Ovary (tissue), 9 donors: ENCODE data around the gene CAPN1. TPM values are rescaled to one million over a fixed set of nuclear protein-coding genes. Genes with fewer than 3 reads are reported as not detected.
"Not testable (repeated sequence)": the region's sequence is repeated elsewhere in the genome, so short reads cannot be mapped to it uniquely, and the experiment has no call there.

ENCODE experiments used
- DNase-seq, 5 donors: peaks; one replicate each; pipeline ENCODE4 v3.0.0-alpha.2; 2019 to 2020
- H3K27ac ChIP-seq, 2 donors: fragments of 200-600 bp; one replicate each; pipeline versions ENCODE4 v1.5.1 to v1.8.0; 2019 to 2022
- H3K27me3 ChIP-seq: fragments of 200-600 bp; one replicate; pipeline ENCODE4 v1.8.0; 2022
- H3K36me3 ChIP-seq: fragments of 200-600 bp; sonication (generic); one replicate; pipeline ENCODE4 v1.5.1; 2019
- H3K4me1 ChIP-seq: one replicate; pipeline ENCODE4 v1.8.1; 2013; ENCODE audit warnings: mild to moderate bottlenecking, moderate library complexity; ENCODE audit not compliant: insufficient read depth
- H3K4me3 ChIP-seq: fragments of 200-600 bp; sonication (generic); one replicate; pipeline ENCODE4 v1.5.1; 2017
- H3K9me3 ChIP-seq, 2 donors: fragments of 200-600 bp in 1 of 2; sonication (generic) in 1 of 2; one replicate each; pipeline versions ENCODE4 v1.5.1 to v1.8.1; 2013 to 2019; ENCODE audit warnings: mild to moderate bottlenecking in 1 of 2, moderate library complexity in 1 of 2
- EP300 ChIP-seq: sonication (generic); formaldehyde crosslinking; IDR thresholded peaks from one replicate; pipeline ENCODE4 v1.6.1; 2017; ENCODE audit warnings: antibody characterized with exemption
- POLR2A ChIP-seq: fragments of 450-650 bp; IDR thresholded peaks from one replicate; pipeline ENCODE4 v1.6.1; 2017; ENCODE audit warnings: antibody characterized with exemption, mild to moderate bottlenecking, moderate library complexity
- WGBS, 3 donors: extraction: QIAGEN DNeasy Blood & Tissue Kit in 1 of 3; methylation state at CpG; one replicate each; pipeline versions ENCODE4 v1.1.5 to v1.1.7; 2013 to 2017; 5-methylcytosine and 5-hydroxymethylcytosine counted together
- intact Hi-C, 4 donors: fragments of 100-400 bp; cut with DNase I; formaldehyde crosslinking; loops; one replicate each; pipeline versions ENCODE4 v1.11.0 to v1.15.1; 2022 to 2023
- polyA plus RNA-seq, 2 donors: library from polyadenylated mRNA; stranded (reverse); fragments of 200-250 nt in 1 of 2; fragments of 350-450 nt in 1 of 2; fragmentation: Illumina TruSeq in 1 of 2; extraction: RNeasy Lipid Tissue Mini Kit (QIAGEN cat#74804) in 1 of 2; gene quantifications; one replicate each; pipeline ENCODE4 v1.2.3, GENCODE V29; 2013 to 2014
- total RNA-seq, 7 donors: library from RNA; depleted of rRNA in 2 of 7; stranded (reverse); fragments of >200 nt in 2 of 7; fragmentation: NEBNext Ultra II Directional in 3 of 7; extraction: Animal tissue kit (Norgen Biotek cat#: 25700) in 3 of 7; gene quantifications; one replicate each; pipeline versions ENCODE4 v1.1.0 to v1.2.4, GENCODE V29; 2016 to 2023
- TF ChIP-seq, protein P1 (sequence below), 3 donors: fragments of 450-650 bp in 2 of 3; fragments of 200-600 bp in 1 of 3; IDR thresholded peaks; one replicate each; pipeline versions ENCODE4 v1.5.1 to v1.8.0; 2016 to 2022; ENCODE audit warnings: antibody characterized with exemption in 3 of 3, mild to moderate bottlenecking in 1 of 3
- donor health status: DM: no; HTN: no; CAD: no; lungs with moderate emphysema.
- donor health status: DM: no; HTN: no; CAD: no.
- donor health status: Bipolar disorder and iron deficiency.
- donor health status: DM: yes; HTN: yes; CAD: no.
- donor health status: DM: no; HTN: no; CAD: no.
- donor health status: DM: yes; HTN: yes; CAD: no.

Gene CAPN1
- total and polyA plus RNA-seq, 9 donors = 20.0 to 178 (median 124) TPM

DNA sequence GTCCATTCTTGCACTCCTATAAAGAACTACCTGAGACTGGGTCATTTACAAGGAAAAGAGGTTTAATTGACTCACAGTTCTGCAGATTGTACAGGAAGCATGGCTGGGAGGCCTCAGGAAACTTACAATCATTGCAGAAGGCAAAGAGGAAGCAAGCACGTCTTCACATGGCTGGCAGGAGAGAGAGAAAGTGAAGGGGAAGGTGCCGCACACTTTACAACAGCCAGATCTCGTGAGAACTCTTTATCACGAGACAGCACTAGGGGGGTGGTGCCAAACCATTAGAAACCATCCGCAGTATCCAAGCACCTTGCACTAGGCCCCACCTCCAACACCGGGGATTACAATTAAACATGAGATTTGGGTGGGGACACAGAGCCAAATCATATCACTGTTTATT, 60.7 kb downstream of the CAPN1 start:
- Histone ChIP-seq H3K9me3 (no peaks in the 10 kb centered on the region), H3K4me1 (no peaks in the 10 kb centered on the region), H3K4me3 (no peak overlapping the region), H3K27ac (no peak overlapping the region), H3K36me3 (no peaks in the 10 kb centered on the region), H3K27me3 (no peaks in the 10 kb centered on the region)
- no peak for DNase-seq
- intact Hi-C loops = no loop called here
- no peak for TF ChIP-seq EP300
- TF ChIP-seq POLR2A = no peak
- TF ChIP-seq, protein P1, sequence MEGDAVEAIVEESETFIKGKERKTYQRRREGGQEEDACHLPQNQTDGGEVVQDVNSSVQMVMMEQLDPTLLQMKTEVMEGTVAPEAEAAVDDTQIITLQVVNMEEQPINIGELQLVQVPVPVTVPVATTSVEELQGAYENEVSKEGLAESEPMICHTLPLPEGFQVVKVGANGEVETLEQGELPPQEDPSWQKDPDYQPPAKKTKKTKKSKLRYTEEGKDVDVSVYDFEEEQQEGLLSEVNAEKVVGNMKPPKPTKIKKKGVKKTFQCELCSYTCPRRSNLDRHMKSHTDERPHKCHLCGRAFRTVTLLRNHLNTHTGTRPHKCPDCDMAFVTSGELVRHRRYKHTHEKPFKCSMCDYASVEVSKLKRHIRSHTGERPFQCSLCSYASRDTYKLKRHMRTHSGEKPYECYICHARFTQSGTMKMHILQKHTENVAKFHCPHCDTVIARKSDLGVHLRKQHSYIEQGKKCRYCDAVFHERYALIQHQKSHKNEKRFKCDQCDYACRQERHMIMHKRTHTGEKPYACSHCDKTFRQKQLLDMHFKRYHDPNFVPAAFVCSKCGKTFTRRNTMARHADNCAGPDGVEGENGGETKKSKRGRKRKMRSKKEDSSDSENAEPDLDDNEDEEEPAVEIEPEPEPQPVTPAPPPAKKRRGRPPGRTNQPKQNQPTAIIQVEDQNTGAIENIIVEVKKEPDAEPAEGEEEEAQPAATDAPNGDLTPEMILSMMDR (IDR thresholded peaks at IDR 0.05) = no peak
- WGBS, 3 donors = 75 to 80% (median 79%) methylated on average over 6 of the region's 6 CpGs

DNA sequence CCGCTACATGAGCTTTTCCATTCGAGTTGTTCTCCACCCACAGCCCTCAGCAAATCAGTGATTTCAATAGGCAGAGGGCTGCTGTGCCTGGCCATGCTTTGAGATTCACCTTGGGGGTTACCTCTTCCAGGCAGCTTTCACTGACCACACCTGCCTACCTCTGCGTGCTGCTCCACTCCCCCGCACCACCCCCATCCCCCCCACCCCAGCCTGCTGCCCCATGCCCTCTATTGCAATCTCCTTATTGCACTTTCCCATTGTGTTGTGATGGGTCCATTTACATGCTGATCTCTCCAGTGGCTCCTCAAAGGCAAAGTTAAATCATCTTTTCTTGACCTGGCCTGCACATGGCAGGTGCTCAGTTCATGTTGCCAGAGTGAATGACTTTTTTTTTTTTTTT, 62.1 kb downstream of the CAPN1 start:
- intact Hi-C loops = no loop called here
- Histone ChIP-seq H3K4me3 (no peak overlapping the region), H3K27me3 (no peaks in the 10 kb centered on the region), H3K27ac (no peak overlapping the region), H3K4me1 (no peaks in the 10 kb centered on the region), H3K9me3 (no peaks in the 10 kb centered on the region), H3K36me3 (no peaks in the 10 kb centered on the region)
- TF ChIP-seq, protein P1 (IDR thresholded peaks at IDR 0.05) = no peak
- TF ChIP-seq POLR2A (no peak), EP300 (no peak)
- WGBS, 3 donors = 41 to 47% (median 45%) methylated on average over 4 of the region's 4 CpGs
- no peak for DNase-seq

DNA sequence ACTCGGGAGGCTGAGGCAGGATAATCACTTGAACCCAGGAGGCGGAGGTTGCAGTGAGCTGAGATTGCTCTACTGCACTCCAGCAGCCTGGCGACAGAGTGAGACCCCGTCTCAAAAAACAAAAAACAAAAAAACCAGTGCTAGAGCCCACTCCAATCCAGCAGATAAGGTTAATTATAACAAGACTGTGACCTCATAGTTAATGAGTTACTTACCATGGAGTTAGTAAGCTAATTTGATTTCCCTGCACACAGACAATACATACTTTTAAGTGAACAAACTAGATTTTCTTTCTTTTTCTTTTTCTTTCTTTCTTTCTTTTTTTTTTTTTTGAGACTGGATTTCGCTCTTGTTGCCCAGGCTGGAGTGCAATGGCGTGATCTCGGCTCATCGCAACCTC, 63.3 kb downstream of the CAPN1 start:
- H3K36me3 ChIP-seq, H3K9me3 ChIP-seq, H3K27ac ChIP-seq, DNase-seq, intact Hi-C loops, H3K27me3 ChIP-seq, H3K4me1 ChIP-seq, H3K4me3 ChIP-seq: not testable (repeated sequence)
- WGBS, 3 donors = 87 to 96% (median 88%) methylated on average over 8 of the region's 8 CpGs

DNA sequence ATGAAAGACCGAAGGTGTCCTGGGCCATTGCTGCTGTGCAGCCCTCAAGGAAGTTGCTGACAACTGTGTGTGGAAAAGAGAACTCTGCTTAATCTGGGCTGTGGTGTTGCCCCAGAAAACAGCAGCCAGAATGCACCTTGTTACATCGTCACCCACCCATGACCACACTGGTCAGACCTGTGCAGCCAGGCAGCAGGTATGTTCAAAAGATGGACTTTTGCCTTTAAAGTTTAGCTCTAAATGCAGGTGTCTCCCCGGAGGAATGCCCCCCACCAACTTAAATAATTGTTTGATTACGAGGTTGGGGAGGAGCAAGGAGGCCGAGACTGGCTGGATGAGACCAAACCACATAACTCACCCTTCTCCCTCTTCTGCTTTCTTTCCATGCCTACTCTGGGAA, 64.8 kb downstream of the CAPN1 start:
- H3K36me3 ChIP-seq = no peaks in the 10 kb centered on the region
- no peaks in the 10 kb centered on the region for H3K4me1 ChIP-seq
- no peaks in the 10 kb centered on the region for H3K9me3 ChIP-seq
- no peak overlapping the region for H3K27ac ChIP-seq
- TF ChIP-seq, protein P1 (IDR thresholded peaks at IDR 0.05) = no peak
- TF ChIP-seq EP300 (no peak), POLR2A (no peak)
- DNase-seq = no peak
- 77 to 83% (median 78%) methylated on average over 5 of the region's 5 CpGs for WGBS, 3 donors
- intact Hi-C loops = no loop called here
- H3K4me3 ChIP-seq = no peak overlapping the region
- no peaks in the 10 kb centered on the region for H3K27me3 ChIP-seq

DNA sequence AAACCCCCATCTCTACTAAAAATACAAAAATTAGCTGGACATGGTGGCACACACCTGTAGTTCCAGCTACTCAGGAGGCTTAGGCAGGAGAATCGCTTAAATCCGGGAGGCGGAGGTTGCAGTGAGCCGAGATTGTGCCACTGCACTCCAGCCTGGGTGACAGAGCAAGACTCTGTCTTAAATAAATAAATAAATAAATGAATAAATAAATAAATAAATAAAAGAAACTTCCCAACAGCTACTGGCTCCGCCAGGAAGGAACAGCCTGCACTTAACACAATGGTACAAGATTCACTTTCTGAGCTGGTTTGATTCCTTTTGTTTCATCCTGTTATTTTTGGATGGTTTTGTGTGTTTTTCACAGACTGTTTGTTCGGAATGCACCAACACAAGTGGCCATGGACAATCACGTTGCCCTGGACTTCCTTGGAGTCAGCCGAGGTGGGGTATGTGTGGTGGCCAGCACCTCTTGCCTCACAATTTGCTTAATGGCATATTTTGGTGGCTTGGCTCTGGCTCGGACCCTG, 66.5 kb downstream of the CAPN1 start:
- WGBS, 3 donors = 71 to 85% (median 73%) methylated on average over 9 of the region's 9 CpGs
- DNase-seq, H3K27ac ChIP-seq, H3K4me3 ChIP-seq, intact Hi-C loops, H3K27me3 ChIP-seq, H3K36me3 ChIP-seq, H3K4me1 ChIP-seq, H3K9me3 ChIP-seq: not testable (repeated sequence)
